ENCODE results near the gene CRTAP. TPM values are rescaled to one million over a fixed set of nuclear protein-coding genes. Genes with fewer than 3 reads are reported as not detected.
"Not testable (repeated sequence)": the region's sequence is repeated elsewhere in the genome, so short reads cannot be mapped to it uniquely, and the experiment has no call there.

Gene CRTAP
- total RNA-seq, 1 donor from 2014 or later: 155 TPM

DNA sequence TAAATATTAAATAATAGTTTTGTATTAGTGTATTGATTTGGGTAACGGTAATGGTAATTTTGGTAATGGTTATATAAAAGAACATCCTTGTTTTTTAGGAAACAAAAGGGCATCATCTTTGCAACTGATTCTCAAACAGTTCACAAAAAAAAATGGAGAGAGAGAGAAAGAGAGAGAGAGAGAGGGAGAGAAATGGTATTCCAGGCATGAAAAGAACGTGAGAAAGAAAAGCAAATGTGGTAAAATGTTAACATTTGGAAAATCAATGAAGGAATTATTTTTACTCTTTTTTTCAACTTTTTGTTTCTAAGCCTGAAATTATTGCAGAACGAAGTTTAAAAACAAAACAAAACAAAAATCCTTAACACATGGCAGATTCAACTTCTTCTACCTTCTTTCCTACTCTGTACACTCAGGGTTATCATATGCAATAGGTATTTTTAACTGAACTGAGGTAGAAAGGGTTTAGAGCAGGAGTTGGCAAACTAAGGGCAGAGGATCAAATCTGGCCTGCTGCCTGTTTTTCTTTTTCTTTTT, 14.6 kb upstream of the CRTAP start:
- no peak for DNase-seq (ENCODE audit: low read depth)

DNA sequence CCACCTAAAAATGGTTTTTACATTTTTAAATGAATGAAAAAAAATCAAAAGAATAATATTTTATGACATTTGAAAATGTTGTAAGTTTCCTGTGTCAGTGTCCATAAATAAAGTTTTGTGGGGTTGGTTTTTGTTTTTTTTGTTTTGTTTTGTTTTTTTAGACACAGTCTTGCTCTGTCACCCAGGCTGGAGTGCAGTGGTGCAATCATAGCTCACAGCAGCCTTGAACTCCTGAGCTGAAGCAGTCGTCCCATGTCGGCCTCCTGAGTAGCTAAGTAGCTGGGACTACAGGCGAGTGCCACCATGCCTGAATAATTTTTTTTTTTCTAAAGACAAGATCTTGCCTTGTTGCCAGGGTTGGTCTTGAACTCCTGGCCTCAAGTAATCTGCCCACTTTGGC, 14.1 kb upstream of the CRTAP start:
- DNase-seq (ENCODE audit: low read depth): no peak

DNA sequence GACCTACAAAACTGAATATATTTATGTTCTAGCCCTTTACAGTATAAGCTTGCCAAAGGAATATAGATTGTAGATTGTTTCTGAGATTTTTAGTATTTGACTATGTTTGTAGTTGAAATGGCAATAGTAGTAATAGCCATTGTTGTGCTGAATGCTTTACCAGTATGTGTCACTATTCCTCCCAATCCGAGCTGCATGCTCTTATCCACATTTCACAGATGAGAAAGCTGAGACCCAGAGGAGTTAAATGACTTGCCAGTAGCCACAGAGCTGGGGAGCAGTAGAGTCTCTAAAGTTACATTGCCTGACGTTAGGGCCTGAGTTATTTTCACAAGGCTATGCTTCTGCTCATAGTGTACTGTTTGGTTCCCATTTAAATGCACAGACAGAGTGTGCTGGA, 13.6 kb upstream of the CRTAP start:
- DNase-seq (ENCODE audit: low read depth): no peak

DNA sequence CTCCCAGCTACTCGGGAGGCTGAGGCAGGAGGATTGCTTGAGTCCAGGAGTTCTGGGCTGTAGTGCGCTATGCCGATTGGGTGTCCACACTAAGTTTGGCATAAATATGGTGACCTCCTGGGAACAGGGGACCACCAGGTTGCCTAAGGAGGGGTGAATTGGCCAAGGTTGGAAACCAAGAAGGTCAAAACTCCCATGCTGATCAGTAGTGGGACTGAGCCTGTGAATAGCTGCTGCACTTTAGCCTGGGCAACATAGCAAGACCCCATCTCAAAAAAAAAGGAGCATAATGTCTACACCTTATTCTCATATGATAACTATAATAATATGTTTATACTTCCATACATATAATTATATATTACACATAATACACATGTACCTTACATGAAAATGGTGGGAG, 10.8 kb upstream of the CRTAP start:
- no peak for DNase-seq (ENCODE audit: low read depth)

DNA sequence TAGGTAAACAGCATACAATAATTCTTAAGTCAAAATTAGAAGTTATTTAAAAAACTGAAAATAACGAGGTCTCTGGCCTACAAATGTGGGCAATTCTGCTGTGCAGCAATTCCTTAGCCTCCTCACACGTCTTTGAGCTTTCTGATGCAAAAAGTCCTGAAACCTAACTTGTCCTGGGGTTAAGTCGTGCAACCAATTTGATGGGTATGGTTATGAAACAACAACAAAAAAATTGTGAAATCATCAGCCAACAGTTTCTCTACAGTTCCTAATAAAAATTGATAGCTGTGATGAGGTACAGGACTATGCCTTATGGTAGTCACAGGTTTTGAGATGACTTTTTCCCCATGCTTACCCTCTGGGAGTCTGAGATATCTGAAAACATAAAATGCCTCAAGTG, 10.3 kb upstream of the CRTAP start:
- DNase-seq (ENCODE audit: low read depth): no peak

DNA sequence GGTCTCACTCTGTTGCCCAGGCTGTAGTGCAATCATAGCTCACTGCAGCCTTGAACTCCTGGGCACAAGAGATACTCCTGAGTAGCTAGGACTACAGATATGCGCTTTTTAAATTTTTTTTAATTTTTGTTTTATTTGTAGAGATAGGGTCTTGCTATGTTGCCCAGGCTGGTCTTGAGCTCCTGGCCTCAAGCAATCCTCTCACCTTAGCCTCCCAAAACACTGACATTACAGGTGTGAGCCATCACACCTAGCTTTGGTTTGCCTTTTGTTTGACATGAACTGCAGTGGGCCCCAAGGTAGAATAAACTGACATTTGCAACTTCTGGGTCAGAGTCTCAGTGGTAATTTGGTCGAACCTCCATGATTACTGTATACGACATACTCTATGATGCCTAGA, 9.0 kb upstream of the CRTAP start:
- no peak for DNase-seq (ENCODE audit: low read depth)

DNA sequence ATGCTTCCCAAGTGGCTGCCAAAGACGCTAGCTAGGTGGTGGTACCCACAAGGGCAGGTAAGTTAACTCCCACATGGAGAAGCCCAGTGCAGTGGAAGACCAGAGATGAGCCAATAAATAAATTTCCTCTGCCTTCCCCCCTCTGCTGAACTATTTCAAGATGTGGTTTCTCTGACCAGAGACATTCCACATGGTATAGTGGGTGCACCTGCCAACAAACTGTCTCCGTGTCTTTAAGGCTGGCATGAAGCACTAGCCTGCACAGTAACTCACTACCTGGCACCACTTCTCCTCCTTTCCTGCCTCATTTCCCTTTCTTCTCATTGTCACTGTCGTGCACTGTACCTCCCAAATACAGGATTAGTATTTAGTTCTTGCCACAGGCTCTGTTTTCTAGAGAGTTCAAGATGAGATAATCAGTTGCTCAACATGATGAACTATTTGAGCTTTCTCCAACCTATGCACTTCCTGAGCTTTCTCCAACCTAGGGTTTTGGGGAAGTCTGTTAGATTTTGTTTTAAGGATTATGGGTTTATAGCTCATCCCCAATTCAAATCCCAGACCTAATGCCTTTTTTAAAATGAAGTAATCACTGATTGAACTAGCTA, 8.4 kb upstream of the CRTAP start:
- peak; percentile 54 for DNase-seq (ENCODE audit: low read depth)

DNA sequence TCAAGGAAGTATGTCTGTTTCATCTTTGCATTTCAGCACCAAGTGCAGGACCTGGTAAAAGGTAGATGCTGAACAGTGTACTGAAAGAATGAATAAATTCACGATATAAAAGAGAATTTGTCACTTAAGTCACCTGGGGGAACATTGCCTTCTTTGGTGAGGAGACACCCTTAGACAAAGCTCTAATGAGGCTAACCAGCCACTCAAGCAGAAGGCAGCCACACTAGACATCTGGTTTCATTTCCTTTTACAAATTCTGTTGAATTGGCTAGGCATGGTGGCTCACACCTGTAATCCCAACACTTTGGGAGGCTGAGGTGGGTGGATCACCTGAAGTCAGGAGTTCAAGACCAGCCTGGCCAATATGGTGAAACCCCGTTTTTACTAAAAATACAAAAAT, 7.0 kb upstream of the CRTAP start:
- DNase-seq (ENCODE audit: low read depth): not testable (repeated sequence)

DNA sequence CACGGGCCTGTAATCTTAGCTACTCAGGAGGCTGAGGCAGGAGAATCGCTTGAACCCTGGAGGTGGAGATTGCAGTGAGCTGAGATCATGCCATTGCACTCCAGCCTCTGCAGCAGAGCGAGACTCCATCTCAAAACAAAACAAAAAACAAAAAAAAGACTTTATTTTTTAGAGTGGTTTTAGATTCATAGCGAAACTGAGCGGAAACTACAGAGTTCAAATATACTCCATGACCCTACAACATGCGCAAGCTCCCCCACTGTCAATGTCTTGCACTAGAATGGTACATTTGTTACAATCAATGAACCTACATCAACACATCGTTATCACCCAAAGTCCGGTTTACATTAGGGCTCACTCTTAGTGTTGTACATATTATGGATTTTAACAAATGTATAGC, 2.2 kb upstream of the CRTAP start:
- no peak for DNase-seq (ENCODE audit: low read depth)

DNA sequence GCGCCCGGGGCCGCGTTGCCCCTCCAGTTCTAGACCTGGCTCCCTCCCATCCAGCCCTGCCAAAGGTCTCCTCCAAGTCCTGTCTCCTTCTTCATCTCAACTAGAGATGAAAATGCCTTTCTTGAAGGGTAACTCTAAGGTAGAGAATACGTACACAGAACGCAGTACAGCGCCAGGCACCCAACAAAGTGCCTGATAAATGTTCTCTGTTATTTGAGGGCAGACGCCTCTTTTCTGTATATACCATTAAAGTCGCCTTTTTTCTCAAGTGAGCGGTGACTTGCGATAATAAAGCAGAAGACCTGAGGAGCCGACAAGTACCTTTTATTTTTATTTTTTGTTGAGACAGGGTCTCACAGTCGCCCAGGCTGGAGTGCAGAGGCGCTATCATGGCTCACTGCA, 809 bp downstream of the CRTAP start:
- DNase-seq (ENCODE audit: low read depth): no peak

DNA sequence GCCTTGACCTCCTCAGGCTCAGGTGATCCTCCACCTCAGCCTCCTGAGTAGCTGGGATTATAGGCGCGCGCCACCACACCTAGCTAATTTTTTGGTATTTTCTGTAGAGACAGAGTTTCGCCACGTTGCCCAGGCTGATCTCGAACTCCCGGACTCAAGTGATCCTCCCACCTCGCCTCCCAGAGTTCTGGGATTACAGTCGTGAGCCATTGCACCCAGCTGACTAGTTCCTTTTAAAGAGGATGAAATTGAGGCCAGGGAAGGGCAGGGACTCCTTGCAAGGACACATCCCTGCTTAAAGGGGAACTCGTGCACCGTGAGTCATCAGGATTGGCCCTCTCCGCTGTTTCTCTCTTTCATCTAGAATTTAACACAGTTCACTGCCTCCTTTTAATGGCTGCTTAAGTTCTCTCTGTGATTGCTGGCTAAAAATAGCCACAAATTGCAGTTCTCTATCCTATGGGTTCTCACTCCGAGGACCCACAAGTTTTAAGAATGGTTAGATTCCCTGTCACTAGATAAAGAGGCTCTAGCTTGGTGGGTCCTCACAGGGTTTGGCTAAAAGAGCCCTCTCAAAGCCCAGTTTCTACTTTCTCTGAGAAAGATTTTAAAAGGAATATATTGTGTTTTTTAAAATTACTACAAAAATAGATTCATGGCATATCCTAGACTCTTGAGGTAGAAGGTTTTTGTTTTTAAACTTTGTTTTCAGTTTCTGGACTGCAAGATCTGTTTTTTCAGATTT, 1.4 kb downstream of the CRTAP start:
- peak; percentile 91 for DNase-seq (ENCODE audit: low read depth)

DNA sequence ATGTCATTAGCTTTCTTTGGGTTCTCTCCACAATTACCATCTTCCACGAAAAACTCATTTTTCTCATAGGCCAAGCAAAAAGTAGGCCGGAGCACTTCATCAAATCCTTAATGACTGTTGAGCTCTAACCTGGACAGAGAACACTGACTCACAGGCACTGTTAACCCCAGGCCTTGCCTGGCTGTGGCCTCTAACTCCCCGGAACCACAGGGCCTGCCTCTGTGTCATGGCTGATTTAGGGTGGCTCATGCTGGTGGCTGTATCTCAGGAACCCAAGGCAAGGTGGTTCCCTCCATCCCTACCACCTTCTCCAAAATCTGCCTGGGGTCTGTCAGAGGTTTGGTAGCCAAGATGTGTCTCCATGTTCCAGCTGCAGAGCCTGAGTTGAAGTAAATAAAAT, 3.6 kb downstream of the CRTAP start:
- DNase-seq (ENCODE audit: low read depth): no peak

DNA sequence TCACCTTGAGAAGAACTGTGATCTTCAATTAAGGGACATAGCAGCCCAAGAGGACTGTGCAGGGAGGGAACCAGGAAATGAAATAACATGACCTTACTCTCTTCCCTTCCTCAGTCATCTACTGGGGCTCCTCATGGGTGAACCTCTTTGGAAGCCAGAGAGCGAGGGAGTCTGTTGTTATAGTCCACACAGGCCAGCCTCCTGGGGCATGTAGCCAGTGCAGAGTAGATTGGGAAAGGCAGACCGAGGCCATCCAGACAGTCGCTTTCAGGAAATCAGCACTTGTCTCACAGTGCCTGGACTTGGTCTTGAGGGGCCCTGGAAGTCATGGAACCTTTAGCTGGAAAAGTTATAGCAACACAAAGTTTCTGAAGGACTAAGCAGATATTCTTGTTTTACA, 6.1 kb downstream of the CRTAP start:
- no peak for DNase-seq (ENCODE audit: low read depth)

DNA sequence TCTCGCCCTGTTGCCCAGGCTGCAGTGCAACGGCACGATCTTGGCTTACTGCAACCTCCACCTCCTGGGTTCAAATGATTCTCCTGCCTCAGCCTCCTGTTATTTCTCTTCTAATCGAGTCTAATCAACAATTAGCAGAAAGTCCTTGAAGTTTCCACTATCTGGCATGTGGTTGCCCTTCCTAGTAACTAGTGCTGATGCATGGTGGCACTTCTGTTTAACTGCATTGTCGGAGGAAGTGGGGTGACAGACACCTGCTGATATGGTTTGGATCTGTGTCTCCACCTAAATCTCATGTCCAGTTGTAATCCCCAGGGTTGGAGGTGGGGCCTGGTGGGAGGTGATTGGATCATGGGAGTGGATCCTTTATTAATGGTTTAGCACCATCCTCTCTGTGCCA, 9.2 kb downstream of the CRTAP start:
- DNase-seq (ENCODE audit: low read depth): no peak

DNA sequence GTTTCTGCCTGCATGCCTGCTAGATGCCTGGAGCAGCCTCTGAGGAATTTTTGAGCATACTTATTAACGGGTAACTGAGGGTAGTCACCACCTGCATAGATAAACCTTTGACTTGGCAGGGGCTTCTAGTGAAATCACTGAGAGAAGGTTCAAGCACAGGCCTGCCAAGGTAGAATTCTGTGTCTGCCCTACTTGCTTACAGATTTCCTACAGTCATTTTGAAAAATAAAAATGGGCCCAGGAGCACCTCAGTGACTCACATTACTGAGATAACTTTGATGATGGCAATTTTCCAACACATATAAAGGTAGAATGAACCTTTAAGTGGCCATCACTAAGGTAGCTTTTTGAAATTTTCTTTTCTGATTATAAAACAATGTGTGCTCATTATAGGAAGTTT, 10.8 kb downstream of the CRTAP start:
- DNase-seq (ENCODE audit: low read depth): no peak

DNA sequence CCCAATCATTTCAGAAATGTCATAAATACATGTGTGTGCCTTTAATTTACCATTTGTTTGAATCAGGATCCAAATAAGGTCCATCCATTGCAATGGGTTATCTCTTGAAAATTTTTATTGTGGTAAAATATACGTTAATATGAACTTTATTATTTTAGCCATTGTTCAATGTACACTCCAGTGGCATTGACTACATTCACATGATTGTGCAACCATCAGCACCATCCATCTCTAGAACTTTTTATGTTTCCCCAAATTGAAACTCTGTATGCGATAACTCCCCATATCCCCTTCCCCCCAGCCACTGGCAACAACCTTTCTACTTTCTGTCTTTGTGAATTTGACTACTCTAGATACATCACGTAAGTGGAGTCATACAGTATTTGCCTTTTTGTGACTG, 12.0 kb downstream of the CRTAP start:
- no peak for DNase-seq (ENCODE audit: low read depth)

DNA sequence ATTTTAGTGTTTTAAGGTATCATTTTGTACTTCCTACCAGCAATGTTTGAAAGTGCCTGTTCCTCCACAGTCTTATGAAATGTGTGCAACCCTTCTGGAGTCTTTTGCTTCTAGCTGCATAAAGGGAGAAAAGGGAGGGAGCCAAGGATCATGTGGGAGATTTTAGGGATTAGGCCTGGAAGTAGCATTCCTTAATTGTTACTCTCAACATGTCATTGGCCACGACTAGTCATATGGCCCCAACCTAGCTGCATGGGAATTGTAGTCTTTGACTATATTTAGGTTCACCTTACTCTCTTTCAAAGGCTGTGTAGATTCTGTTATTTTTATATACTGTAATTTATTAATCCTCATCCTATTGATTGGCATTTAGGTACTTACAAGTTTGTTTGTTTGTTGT, 14.9 kb downstream of the CRTAP start:
- peak; percentile 35 for DNase-seq (ENCODE audit: low read depth)

DNA sequence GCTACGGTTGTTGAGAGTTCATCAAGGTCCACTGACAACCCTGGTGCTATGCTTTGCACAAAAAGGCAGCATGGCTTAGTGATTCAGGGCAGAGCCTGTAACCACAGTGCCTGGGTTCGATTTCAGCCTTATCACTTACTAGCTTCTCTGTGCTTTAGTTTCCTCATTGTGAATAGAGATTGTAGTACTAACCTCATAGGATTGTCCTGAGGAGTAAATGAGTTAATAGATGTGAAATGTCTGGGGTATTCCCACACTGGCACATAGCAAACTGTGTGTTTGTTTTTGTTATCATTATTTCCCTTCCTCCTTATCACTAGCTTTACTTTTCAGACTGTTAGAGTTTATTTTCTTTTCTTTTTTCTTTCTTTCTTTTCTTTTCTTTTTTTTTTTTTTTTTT, 16.3 kb downstream of the CRTAP start:
- no peak for DNase-seq (ENCODE audit: low read depth)

DNA sequence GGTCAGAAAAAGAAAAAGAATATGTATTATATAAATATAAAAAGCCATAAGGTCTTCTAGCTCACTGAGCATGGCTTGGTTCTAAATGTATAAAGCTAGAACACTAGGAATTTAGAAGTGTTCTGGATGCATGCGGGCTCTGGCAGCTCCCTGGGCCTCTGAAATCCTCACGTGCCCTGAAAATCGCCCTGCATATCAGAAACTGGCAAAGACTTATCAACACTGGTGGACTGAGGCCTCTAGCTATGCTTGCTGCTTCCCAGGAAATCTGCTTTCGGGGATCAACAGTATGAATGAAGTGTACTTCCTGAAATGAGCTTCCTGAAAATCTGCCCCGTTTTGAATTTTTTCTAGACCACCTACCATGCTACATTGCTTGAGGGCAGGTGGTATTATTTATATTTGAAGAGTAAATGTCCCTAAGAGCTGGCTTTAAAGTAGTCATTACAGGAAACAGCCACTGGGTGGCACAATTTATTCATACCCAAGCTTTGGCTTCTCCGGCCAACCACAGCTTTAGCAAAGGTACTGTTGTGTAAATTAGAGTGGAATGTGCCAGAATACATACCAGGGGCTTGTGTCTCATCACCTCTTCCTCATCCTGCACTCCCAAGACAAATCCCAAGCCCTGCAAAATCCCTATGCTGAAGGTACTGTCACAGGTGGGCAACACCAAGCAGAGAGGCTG, 17.7 kb downstream of the CRTAP start:
- DNase-seq (ENCODE audit: low read depth): peak; percentile 71

DNA sequence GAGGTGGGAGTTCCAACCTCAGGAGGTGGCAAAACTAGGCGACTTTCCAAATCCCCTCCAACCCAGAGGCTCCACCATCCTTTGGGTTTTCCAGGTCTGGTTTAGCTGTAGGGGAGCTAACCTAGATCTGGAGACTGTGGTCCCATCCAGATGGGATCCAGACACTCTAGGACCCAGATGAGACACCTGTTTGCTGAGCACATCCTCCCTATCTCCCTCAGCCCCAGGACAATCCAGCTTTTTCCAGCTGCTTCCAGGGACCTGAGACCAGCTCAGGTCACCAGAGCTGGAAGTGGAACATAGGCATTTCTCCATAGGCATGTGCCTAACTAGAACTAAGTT, 18.2 kb downstream of the CRTAP start:
- DNase-seq (ENCODE audit: low read depth): no peak

DNA sequence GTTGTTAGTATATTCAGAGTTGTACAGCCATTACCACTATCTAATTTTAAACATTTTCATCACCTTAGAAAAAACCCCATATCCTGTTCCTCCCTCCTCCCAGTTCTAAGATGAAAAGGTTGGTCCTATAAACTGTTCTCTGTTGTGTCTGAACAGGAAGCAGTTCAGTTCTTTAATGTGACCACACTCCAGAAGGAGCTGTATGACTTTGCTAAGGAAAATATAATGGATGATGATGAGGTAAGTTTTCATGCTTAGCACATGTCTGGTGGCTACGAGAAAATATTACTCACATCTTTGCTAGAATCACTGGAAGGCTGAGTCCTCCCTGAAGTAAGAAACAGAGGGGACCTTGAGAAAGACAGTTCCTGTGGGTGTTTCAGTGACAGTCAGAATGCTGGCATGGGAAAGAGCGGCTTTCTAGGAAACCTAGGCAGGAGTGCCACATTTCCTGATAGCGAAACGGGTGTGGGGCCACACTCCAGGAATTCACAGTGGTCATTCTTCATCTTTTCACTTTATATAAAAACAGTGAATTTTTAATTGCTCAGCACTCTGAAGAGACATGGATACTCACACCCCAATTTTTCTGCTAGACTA, 20.3 kb downstream of the CRTAP start:
- DNase-seq (ENCODE audit: low read depth): no peak

DNA sequence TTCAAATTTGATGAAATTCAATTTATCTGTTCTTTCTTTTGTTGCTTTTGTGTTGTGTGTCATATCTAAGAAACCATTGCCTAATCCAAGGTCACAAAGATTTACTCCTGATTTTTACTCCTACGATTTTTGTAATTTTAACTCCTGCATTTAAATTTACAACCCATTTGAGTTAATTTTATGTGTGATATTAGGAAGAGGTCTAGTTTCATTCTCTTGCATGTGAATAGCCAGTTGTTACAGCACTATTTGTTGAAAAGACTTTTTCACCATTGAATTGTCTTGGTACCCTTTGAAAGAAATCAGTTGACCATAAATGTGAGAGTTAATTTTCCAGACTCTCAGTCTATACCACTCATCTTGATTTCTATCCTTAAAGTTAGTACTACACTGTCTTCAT, 23.9 kb downstream of the CRTAP start:
- DNase-seq (ENCODE audit: low read depth): no peak
